GM10847 (cell line): Measurements from ENCODE around the gene KCTD7.

Source experiments
- POLR2A ChIP-seq: IDR thresholded peaks from 2 replicates; pipeline ENCODE4 v1.6.1; 2011; ENCODE audit not compliant: insufficient read length; ENCODE audit errors: extremely low read depth

KCTD7 gene

DNA sequence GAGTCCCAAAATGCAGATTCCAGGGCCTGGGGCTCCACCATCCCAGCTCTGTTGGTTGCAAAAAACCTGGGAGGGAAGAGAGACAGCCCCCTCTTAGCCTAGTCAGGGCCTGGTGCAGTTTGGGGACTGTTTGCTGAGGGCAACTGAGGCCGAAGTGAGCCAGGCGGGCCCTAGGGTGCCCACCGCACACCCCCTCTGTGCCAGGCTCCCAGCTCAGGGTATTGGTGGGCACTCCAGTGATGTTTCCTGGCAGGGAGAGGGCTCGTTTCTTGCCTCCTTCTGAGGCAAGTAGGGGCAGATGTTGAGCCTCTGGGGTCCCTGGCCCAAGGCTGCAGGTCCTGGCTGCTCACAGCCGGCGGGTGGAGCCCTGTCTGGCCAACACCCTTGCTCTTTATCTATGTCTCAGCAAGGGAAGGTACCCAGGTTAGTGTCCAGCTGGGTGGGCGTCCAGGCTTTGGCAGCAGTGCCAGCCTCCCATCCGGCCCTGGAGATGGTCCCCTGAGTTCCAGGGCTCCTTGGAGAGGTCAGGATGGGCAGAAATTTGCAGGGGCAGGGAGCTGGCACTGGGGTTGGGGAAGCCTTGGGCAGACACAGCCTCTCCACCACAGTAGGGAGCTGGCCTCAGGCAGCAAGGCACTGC, 37.8 kb downstream of the KCTD7 start:
- no peak for TF ChIP-seq POLR2A

DNA sequence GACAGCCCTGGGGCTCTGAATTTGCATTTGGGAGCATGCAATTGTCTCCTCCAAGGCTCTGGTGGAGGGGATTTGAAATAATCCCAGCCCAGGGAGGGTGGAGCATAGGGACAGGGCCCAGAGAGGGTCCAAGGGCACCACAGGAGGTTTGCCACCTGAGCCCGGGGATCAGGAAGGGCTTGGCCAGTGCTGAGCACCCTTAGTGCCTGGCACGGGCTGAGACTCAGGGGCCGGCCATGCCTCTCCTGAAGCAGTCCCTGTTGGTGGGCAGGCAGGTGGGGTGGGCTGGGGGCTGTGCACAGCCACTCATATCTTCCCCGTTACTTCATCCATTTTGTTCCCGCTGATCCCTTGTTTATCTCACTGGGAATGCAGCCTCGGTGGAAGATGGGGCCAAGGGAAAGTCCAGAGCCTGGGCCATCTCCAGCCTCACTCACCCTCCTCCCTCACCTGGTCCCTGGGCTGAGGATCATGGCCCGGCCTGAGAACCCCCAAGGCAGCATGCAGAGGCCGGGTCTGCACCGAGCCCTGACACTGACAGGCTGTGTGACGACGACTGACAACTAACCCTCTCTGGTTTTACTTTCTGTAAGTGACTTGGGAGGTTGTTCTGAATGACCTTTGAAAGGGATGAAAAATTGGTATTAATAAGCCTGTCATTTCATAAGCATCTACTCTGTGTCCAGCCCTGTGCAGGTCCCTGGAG, 38.5 kb downstream of the KCTD7 start:
- no peak for TF ChIP-seq POLR2A

DNA sequence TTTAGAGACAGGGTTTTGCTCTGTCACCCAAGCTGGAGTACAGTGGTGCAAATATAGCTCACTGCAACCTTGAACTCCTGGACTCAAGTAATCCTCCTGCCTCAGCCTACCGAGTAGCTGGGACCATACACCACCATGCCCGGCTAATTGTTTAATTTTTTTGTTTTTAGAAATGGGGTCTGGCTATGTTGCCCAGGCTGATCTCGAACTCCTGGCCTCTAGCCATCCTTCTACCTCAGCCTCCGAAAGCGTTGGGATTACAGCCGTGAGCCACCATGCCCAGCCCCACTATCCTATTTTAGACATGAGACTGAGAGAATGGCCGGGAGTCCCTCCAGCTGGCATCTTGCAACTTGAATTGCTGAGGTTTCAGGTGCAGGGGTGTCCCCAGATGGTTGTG, 39.4 kb downstream of the KCTD7 start:
- TF ChIP-seq POLR2A = no peak

DNA sequence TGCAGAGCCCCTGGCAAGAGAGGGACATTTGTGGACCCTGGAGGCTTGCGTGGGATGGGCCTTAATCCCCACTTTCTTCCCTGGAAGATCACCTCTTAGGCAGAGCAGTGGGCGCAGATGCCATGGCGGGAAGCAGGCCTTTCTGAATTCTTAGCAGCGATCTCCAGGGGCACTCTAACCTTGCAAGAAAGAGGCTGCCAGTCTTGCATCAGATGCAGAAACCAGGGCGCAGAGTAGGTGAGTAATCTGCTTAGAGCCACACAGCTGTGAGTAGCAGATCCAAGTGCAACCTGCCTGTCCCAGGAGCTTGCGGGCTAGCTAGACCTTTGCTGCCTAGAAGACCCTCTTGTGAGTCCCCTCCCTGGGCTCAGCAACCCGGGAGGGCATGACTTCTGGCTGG, 40.0 kb downstream of the KCTD7 start:
- no peak for TF ChIP-seq POLR2A

DNA sequence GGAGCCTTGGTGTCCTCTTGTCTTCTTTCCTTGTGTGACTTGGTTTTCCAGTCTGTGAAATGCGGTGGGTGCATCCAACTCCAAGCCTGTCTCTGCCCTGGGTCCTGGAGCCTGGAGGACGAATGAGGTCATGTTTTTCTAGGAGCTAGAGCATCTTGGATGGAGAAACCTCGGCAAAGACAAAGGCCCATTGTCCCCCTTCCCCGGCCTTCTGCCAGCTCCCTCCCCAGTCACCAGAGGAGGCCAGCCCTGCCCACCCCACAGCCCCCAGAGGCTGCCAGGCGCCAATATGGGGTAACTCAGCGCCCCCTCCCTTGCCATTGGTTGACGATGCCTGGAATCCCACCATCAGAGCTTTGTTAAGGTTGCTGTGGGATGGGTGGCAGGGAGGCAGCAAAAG, 40.4 kb downstream of the KCTD7 start:
- no peak for TF ChIP-seq POLR2A

DNA sequence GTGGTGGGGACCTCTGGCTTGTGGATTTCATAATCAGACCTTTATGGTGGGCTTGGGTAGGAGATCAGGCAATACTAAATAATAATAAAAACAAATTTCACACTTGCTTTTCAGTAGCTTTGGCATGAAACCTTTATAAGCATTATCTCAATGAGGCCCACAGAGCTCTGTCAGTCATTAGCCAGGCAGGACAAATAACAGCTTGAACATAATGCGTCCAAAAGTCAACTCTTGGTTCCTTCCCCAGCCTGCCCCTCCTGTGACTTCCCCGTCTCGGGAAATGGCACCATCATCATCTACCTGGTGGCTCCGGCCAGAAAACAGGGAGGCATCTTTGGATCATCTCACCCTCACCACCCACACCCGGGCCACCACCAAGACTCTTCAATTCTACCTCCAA, 40.8 kb downstream of the KCTD7 start:
- TF ChIP-seq POLR2A = no peak

DNA sequence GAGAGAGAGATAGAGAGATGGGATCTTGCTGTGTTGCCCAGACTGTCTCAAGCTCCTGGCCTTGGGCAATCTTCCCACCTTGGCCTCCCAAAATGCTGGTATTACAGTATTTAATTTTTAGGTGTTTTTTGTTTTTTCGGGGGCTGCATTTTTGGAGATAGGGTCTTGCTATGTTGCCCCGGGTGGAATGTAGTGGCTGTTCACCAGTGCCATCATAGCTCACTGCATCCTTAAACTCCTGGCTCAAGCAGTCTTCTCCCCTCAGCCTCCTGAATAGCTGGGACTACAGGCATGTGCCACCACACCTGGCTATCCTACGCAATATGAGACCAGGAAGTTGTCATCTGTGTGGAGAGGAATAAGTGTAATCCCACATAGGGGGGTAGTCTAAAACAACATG, 42.4 kb downstream of the KCTD7 start:
- TF ChIP-seq POLR2A = no peak

DNA sequence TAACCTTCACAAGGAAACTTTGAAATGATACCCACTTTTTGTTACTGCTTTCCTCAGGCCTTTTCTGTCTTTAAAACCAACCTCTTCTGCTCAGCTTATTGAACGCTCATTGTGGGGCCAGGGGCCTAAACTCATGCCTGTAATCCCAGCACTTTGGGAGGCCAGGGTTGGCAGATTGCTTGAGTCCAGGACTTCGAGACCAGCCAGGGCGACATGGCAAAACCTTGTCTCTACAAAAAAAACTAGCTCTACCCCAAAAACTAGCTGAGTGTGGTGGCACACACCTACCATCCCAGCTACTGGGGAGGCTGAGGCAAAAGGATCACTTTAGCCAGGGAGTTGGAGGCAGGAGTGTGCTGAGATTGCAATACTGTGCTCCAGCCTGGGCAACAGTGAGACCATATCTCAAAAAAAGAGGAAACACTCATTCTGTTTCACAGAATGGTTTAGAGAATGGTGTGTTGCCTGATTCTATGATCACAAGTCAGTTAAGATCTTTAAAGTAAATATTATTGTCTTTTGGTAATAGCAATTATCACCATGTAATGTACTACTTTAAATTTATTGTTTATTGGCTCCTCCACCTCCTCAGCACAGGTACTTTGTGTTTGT, 51.1 kb downstream of the KCTD7 start:
- no peak for TF ChIP-seq POLR2A

DNA sequence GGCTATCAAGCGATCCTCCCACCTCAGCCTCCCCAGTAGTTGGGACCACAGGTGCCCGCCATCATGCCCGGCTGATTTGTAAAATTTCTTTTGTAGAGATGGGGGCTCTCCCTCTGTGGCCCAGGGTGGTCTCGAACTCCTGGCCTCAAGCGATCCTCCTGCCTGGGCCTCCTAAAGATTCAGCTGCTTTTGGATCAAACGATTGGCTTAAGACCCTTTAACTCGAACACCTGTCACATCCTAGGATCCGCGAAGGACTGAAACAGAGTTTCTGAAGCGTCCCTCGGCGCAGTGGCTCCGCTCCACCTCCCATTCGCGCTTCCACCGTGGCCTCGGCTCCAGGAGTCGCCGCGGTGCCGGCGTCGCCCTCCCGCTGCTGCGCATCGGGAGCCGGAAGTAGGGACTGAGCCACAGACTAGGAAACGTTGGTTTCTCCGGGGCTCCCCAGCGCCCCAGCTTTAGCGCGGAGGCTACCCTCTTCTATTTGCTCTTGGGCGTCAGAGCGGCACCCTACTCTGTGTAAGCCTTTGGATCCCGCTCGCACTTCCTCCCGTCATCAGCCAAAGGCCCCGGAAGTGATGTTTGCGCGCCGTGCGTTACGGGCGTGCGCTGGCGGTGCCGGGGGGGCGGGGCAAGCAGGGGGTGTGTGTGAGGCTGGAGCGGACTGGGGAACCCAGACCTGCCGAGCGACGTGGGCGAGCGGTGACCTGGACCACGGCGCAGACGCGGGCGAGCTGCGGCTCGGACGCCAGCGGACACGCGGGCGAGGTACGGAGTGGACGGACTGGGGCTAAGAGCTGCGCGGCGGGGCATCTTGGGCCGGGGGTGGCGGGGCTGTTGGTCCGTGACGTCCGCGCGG, 53.0 kb downstream of the KCTD7 start:
- peak; percentile 91 for TF ChIP-seq POLR2A

DNA sequence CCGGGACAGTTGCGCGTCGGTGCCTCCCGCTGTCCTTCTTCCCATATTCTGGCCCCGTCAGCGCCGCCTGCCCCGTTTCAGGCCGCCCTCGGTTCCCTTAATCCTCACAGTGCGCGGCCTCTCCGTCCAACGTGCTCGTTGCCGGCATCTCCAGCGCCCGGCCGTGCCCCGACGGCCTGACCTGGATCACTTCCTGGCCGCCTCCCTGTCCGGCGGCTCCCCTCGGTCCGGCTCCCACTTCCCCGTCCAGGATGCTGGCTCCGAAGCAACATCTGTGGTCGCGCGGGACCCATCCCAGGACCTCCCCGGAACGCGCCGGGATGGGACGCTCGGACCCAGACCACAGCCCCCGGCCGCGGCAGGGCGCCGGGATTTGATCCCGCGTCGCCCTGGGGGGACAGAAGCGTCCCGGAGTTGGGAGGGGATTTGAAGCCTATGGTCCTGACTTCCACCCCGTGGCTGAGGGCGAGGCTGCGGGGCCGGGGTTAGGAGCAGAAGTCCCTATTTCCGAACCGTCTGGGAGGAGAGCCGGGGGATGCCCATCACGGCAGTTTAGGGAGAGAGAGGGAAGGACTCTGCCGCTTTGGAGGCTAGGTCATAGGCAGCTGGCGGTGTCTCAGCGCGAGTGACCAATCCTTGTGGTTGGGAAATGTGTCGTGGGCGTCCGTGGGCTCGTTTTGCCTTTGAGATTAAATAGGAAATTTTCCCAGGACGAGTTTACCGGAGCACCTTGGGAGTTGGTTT, 53.8 kb downstream of the KCTD7 start:
- TF ChIP-seq POLR2A = no peak

DNA sequence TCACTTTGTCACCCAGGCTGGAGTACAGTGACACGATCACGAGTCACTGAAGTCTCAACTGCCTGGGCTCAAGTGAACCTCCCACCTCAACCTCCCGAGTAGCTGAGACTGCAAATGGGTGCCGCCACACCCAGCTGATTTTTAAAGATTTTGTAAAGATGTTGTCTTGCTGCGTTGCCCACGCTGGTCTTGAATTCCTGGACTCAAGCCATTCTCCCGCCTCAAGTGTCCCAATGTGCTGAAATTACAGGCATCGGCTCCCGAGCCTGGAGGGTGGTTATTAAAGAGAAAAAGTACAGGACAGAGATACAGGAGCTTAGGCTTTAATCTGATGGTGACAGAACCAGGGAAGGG, 55.1 kb downstream of the KCTD7 start:
- no peak for TF ChIP-seq POLR2A

DNA sequence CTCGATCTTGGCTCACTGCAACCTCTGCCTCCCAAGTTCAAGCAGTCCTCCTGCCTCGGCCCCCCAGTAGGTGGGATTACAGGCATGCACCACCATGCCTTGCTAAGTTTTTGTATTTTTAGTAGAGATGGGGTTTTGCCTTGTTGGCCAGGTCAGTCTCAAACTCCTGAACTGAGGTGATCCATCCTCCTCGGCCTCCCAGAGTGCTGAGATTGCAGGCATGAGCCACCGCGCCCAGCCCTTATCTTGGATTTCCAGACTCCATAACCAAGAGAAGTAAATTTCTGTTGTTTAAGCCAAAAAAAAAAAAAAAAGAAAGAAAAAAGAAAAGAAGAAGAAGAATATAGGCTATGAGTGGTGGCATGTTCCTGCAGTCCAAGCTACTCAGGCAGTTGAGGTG, 58.5 kb downstream of the KCTD7 start:
- no peak for TF ChIP-seq POLR2A

DNA sequence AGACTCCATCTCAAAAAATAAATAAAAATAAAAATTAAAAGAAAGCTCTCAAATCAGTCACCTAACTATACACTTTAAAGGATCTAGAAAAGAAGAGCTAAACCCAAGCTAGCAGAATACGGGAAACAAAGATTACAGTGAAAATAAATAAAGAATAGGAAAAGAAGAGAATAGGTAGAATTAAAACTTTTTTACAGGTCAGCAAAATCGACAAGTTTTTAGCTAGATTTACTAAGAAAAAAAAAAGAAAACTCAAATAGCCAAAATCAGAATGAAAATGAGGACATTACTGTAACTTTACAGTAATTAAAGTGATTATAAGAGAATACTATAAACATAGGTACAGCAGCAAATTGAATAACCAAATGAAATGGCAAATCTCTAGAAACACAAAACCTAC, 60.4 kb downstream of the KCTD7 start:
- no peak for TF ChIP-seq POLR2A

DNA sequence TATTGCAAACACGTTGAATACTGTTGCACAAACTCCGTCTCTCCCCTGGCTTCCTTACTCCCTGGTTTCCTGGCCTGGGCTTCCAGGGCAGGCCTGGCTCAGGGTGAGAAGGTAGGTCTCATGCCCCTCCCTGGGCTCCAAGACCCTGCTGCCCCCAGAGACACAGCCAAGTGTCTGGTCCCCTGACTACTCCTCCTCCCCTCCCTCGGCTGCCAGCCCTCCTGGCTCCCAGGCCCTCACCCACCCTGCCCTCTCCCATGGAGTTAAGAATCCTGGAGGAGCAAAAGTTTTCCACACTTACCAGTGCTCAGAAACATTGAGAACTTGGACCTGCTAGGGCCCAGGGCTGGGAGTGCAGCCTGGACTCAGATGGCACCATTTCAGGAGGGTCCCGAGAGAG, 64.7 kb downstream of the KCTD7 start:
- no peak for TF ChIP-seq POLR2A
